Measurements from ENCODE around the gene SMIM9.
A peak's percentile ranks its signal among the peaks of the same experiment; 100 is the strongest.

Gene SMIM9

DNA sequence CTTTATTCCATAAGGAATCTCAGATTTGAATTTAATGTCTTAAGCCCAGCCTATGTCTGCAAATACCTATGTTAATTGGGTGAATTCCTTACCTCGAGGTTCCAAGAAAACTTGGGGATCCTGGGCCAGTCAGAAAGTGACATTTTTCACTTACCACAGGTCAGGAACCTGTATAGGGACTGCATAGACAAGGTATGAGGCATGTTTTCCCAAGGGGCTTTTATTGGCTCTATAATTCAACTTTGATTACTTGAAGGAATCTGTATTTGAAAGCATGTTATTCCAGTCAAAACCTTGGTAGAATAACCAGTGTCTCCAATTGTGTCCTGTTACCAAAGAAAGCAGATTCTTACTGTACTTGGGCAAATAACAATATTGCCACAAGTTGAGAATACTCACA, 20.7 kb downstream of the SMIM9 start:
- DNase-seq: no peak

GRCh38 chrX:154812341-154813101, 21.9 kb downstream of the SMIM9 start:
- no peak for DNase-seq

DNA sequence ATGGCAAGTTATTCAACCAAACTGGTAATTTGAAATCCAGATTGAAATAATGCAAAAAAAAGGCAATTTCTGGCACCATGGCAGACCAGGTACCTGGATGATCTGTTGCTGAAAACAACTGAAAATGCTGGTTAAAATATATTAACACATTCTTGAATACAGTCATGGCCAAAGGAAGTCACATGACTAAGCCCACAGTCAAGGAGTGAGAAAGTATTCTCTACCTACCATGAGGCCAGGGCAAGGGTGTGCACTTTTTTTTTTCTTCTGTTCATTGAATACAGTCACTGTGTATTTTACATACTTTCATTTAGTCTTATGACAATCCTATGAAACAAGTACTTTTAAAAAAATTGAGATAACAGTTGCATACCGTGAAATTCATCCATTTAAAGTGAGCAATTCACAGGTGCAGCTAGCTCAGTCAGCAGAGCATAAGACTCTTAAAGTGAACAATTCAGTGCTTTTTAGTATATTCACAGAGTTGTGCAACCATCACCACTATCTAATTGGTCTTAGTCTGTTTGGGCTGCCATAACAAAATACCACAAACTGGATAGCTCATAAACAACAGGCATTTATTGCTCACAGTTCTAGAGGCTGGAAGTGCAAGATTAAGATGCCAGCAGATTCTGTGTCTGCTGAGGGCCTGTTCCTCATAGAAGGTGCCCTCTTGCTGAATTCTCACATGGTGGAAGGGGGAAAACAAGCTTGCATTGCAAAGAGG, 24.4 kb downstream of the SMIM9 start:
- peak; percentile 16 for DNase-seq

DNA sequence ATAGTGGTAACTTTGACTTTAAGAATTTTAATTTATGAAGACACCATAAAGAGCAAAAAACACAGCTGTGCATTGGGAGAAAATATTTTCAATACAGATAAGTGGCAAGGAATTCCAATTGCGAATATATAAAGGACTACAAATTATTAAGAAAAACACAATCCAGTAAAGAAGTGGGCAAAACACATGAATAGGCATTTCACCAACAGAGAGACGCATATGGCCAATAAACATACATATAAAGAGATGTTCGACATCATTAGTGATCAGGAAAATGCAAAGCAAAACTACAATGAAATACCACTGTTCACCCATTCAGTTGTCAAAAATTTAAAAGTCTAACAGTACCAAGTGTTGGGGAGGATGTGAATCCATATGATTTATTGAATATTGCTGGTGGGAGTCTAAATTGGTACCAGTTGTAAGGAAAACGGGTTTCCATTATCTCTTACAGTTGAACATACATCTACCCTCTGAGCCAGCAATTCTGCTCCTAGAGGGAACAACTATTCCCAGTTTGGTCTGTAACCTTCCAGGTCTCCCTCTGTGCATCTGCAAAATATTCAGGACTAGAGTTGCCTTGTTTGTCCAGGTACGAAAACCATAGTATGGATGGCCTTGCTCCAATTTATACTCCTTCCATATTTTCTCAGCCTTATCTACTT, 27.5 kb downstream of the SMIM9 start:
- no peak for DNase-seq

DNA sequence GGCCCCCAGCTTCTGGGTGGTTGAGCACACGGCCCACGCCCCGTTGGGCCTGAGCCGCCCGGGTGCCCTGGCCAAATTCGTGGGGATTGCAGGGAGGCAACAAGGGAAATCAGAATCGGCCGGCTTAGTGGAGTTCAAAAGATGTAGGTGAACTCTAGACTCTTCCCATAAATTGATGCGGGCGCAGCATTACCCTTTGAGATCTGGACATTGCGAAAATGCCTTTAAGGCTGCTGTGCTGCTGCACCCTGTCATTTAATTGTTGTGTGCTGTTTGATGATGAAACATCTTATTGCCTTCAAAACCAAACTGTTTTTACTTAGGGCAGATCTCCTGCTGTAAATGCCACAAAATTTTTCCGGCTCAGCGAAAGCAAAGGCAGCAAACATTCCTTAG, 28.8 kb downstream of the SMIM9 start:
- DNase-seq: no peak

DNA sequence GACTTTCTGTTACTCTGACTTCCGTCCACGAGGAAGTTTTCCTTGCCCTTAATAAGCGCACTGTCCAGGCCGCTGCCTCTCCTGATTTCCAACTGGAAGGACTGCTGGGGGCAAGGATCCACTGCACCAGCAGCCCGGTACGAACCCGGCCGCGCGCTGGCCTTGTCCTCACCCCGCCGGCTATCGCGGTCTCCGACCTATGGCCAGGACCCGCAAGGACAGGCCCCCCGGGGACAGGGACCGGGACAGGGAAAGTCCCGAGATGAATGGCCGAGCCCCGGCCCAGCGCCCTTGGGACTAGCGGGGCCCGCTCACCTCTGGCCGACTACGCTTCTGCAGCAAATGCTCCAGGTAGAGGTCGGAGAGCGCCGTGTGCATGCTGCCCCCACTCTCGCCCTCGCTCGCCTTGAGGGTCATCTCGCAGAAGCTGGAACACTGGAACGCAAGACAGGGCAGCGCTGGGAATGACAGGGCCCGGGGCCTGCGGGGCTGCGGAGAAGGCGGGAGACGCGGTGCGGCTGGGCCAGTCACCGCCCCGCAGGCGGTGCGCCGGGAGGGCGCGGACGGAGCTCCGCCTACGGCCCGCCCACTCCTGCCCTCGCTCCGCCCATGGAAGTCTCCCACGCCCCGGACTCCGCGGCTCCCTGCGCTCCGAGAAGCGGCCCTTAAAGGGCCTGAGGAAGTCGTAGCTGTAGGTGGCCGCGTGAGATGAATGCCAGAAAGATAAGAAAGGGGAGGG, 29.3 kb downstream of the SMIM9 start, which contains the start of gene MPP1:
MPP1 (minus strand) TSS at position 529 of the 739 bp plus-strand sequence; CDS start at position 417, 112 bp downstream.
- DNase-seq: peak; percentile 51

DNA sequence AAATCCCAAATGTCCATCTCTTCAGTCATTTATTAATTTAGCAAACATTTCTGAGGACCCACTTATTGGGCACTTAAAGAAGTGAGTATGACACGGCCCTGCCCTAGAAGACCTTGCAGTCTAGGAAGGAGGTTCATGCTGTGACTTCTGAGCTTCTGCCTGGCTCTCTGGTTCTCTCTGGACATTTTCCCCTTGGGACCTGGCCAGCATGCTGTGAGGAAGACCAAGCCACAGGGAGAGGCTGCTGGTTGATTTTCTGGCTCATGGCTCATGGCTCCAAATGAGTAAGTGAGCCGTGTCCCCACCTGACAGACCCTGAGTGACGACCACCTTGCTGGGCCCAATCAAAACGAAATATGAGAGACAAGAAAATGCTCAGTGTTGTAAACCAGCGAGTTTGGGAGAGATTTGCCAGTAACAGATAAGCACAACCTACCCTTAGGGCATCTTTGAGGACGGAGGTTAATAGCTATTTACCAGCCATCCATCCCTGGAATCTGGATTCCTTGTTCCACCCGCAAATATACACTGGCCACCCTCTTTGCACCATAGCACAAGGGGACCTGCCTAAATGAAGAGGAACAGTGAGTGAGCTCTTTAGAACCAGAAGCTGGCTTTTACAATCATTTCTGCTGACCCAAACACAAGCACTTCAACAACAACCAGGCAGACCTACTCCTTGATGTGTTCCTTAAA, 30.1 kb downstream of the SMIM9 start:
- no peak for DNase-seq

DNA sequence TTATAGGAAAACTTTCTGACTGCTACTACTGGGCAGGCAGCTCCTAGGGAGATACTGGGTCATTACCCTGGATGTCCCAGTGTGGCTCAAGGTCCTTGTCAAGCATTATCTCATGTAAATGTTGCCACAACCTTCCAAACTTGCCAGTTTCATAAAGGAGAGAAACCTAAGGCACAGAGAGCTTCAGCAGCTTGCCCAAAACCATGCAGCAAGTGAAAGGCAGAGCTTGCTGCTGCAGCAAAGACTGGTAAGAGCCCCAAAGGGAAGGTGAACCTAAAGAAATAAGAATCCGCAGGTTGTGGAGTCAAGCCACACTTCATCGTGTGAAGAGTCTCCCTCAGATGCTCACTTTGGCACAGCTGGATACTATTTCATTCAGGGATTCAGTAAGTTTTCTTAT, 31.5 kb downstream of the SMIM9 start:
- DNase-seq: no peak

GRCh38 chrX:154800478-154801210, 33.8 kb downstream of the SMIM9 start:
- no peak for DNase-seq

- DNase-seq: no peak
Measured at GRCh38 chrX:154799556-154800348, 34.7 kb downstream of the SMIM9 start.

DNA sequence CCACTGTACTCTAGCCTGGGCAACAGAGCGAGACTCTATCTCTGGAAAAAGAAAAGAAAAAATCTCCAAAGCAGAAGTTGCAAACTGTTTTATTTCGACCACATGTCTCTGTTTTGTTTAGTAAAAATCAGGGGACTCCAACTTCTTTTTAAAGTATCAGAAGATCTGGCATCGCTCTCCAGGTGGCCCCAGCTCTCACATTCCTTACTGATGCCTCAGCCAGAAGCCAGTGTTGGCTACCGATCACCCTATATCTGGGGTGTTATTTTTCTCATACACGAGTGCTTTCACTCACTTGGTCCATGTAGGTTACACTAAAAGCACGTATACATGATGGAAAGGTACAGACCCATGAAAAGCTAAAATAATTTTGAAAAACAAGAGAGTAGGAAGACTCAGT, 37.5 kb downstream of the SMIM9 start:
- no peak for DNase-seq

GRCh38 chrX:154795016-154795415, 39.4 kb downstream of the SMIM9 start:
- no peak for DNase-seq

- no peak for DNase-seq
Measured at GRCh38 chrX:154793084-154793795, 41.2 kb downstream of the SMIM9 start.

DNA sequence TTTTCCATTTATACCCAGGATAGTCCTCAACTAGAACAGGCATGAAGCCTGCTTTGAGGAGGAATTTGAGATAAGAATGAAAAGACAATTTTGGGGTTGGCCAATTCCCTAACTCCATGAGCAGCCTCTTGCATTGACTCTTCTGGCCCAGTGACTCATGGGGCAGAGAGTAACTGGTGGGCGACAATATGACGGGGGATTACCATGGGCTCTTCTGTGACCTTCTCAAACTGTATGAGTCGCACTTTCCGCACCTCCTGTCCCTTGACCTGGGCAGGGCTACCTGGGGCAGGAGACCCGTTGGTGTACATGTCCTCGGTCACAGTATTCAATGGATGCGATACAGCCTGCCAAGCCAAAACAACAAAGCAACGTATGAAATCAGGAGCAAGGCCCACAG, 42.5 kb downstream of the SMIM9 start:
- DNase-seq: no peak

- DNase-seq: no peak
Measured at GRCh38 chrX:154791467-154791866, 43.0 kb downstream of the SMIM9 start.

GRCh38 chrX:154785716-154786115, 48.7 kb downstream of the SMIM9 start:
- no peak for DNase-seq

- no peak for DNase-seq
Measured at GRCh38 chrX:154784149-154784995, 50.1 kb downstream of the SMIM9 start.

DNA sequence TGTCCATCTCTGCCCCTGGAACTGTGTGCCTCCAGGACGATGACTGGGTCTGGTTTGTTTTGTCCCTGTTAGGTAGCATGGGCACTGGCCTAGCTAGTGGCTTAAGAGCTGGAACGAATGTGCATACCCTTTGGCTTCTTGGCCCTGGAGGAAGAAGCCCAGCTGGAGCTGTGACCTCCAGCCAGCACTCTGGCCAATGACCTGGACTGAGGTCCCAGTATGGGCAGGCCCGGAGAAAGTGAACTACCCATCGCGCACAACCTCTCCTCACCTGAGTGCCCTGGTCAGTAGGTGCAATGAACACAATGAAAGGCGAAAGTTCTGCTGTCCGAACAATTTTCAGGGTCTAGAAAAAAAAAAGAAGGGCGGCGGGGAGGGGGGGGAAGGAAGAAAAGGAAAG, 53.5 kb downstream of the SMIM9 start:
- DNase-seq: no peak

GRCh38 chrX:154779261-154779660, 55.2 kb downstream of the SMIM9 start:
- no peak for DNase-seq
